Sigmoid colon (tissue), 4 donors: ENCODE measurements around the gene TMEM156.

Experiments used
- CTCF ChIP-seq, 4 experiments: fragments of 450-650 bp in 3 of 4; fragments of 200-600 bp in 1 of 4; IDR thresholded peaks; one replicate each; pipeline ENCODE4 v1.5.1; 2016 to 2019; ENCODE audit warnings: antibody characterized with exemption in 4 of 4, mild to moderate bottlenecking in 3 of 4, moderate library complexity in 2 of 4
- EP300 ChIP-seq, 4 donors: sonication (generic); formaldehyde crosslinking; IDR thresholded peaks; one replicate each; pipeline ENCODE4 v1.6.1; 2017; ENCODE audit warnings: antibody characterized with exemption in 4 of 4
- POLR2A ChIP-seq, 2 donors: fragments of 450-650 bp; IDR thresholded peaks; one replicate each; pipeline ENCODE4 v1.6.1; 2016; ENCODE audit warnings: antibody characterized with exemption in 2 of 2, mild to moderate bottlenecking in 2 of 2, moderate library complexity in 2 of 2
- POLR2AphosphoS5 ChIP-seq, 4 donors: sonication (generic); formaldehyde crosslinking; IDR thresholded peaks; one replicate each; pipeline ENCODE4 v1.6.1; 2017; ENCODE audit warnings: antibody characterized with exemption in 4 of 4

DNA sequence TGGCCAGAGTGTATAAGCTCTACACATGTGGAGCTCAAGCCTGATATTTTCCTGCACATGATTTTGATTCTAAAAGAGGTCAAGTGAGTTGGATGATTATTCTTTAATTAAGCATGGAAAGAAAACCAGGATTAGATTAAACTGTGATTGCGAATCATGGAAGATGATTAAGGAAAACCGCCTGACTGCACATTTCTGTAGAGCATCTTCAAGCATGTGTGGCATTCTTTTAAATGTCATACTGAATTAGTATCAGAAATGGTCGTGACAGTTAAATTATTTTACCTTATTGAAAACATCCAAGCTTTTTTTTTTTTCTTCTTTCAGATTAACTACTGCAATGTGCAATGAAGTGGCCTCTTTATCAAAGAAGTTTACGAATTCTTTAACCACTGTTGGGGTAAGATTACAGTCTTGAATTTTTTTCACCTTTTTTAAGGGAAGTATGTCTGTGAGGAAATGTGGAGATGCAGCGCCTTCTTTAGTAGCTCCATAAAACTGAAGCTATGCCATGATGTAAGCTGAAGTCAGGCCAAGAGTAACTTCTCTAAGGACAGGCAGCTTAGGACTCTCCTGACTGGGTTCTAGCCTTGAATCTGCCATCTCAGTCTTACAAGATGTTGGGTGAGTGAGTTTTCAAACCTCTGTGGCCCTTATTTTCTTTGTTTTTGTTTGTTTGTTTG lies 96.7 kb downstream of the TMEM156 start:
- no peak for TF ChIP-seq CTCF (IDR thresholded peaks at IDR 0.05)
- TF ChIP-seq EP300 (IDR thresholded peaks at IDR 0.05): no peak
- peak in 2 of 4 donors; percentile 10 to 36 for TF ChIP-seq POLR2AphosphoS5 (IDR thresholded peaks at IDR 0.05)
- TF ChIP-seq POLR2A (IDR thresholded peaks at IDR 0.05): no peak
